ENCODE data around the gene WDR37. TPM values are rescaled to one million over a fixed set of nuclear protein-coding genes. Genes with fewer than 3 reads are reported as not detected.
A peak's percentile ranks its signal among the peaks of the same experiment; 100 is the strongest.
"Not testable (repeated sequence)": the region's sequence is repeated elsewhere in the genome, so short reads cannot be mapped to it uniquely, and the experiment has no call there.

Gene WDR37
- total RNA-seq, 2 donors from 2014 or later = 23.8 to 31.3 TPM

GRCh38 chr10:1114719-1115606 lies 58.8 kb downstream of the WDR37 start:
- H3K27ac Mint-ChIP-seq = no peak overlapping the region
- H3K36me3 Mint-ChIP-seq (ENCODE audit: low read depth) = peaks cover 96% of the 10 kb centered on the region
- peaks cover 29% of the 10 kb centered on the region for H3K4me1 Mint-ChIP-seq
- ATAC-seq (replicated peaks) = no peak
- no peaks in the 10 kb centered on the region for H3K9me3 Mint-ChIP-seq
- no peak overlapping the region for H3K4me3 Mint-ChIP-seq
- H3K27me3 Mint-ChIP-seq = no peaks in the 10 kb centered on the region

- peaks cover 23% of the 10 kb centered on the region for H3K4me1 Mint-ChIP-seq
- peaks cover 96% of the 10 kb centered on the region for H3K36me3 Mint-ChIP-seq (ENCODE audit: low read depth)
- no peak for ATAC-seq (replicated peaks)
- no peak overlapping the region for H3K4me3 Mint-ChIP-seq
- H3K9me3 Mint-ChIP-seq = no peaks in the 10 kb centered on the region
- H3K27me3 Mint-ChIP-seq = no peaks in the 10 kb centered on the region
- peak overlapping the region; percentile 38 for H3K27ac Mint-ChIP-seq
Observed at GRCh38 chr10:1115607-1115955, 59.4 kb downstream of the WDR37 start.

GRCh38 chr10:1116051-1116450 lies 59.9 kb downstream of the WDR37 start:
- H3K27me3 Mint-ChIP-seq = no peaks in the 10 kb centered on the region
- peaks cover 18% of the 10 kb centered on the region for H3K4me1 Mint-ChIP-seq
- H3K27ac Mint-ChIP-seq = peak overlapping the region; percentile 38

GRCh38 chr10:1116696-1117280 lies 60.6 kb downstream of the WDR37 start:
- no peaks in the 10 kb centered on the region for H3K27me3 Mint-ChIP-seq
- H3K9me3 Mint-ChIP-seq = no peaks in the 10 kb centered on the region
- peaks cover 13% of the 10 kb centered on the region for H3K4me1 Mint-ChIP-seq
- H3K27ac Mint-ChIP-seq = no peak overlapping the region
- H3K36me3 Mint-ChIP-seq (ENCODE audit: low read depth) = peaks cover 96% of the 10 kb centered on the region
- H3K4me3 Mint-ChIP-seq = no peak overlapping the region
- ATAC-seq (replicated peaks) = no peak

More at GRCh38 chr10:1116051-1116450, 59.9 kb downstream of the WDR37 start:
- H3K9me3 Mint-ChIP-seq = no peaks in the 10 kb centered on the region
- peaks cover 96% of the 10 kb centered on the region for H3K36me3 Mint-ChIP-seq (ENCODE audit: low read depth)
- no peak overlapping the region for H3K4me3 Mint-ChIP-seq
- no peak for ATAC-seq (replicated peaks)

GRCh38 chr10:1117651-1118050 lies 61.5 kb downstream of the WDR37 start:
- Mint-ChIP-seq H3K4me3 (no peak overlapping the region), H3K9me3 (no peaks in the 10 kb centered on the region), H3K27me3 (no peaks in the 10 kb centered on the region), H3K27ac (no peak overlapping the region), H3K36me3 (ENCODE audit: low read depth) (peaks cover 96% of the 10 kb centered on the region), H3K4me1 (peaks cover 10% of the 10 kb centered on the region)
- ATAC-seq (replicated peaks) = no peak

GRCh38 chr10:1118318-1118717 lies 62.1 kb downstream of the WDR37 start:
- not testable (repeated sequence) for ATAC-seq (replicated peaks); H3K4me1 Mint-ChIP-seq; H3K9me3 Mint-ChIP-seq; H3K27me3 Mint-ChIP-seq; H3K4me3 Mint-ChIP-seq; H3K27ac Mint-ChIP-seq
- H3K36me3 Mint-ChIP-seq (ENCODE audit: low read depth) = peaks cover 96% of the 10 kb centered on the region

- ATAC-seq (replicated peaks) = no peak
- no peaks in the 10 kb centered on the region for H3K27me3 Mint-ChIP-seq
- H3K36me3 Mint-ChIP-seq (ENCODE audit: low read depth) = peaks cover 96% of the 10 kb centered on the region
- no peak overlapping the region for H3K27ac Mint-ChIP-seq
- no peak overlapping the region for H3K4me3 Mint-ChIP-seq
- peaks cover 10% of the 10 kb centered on the region for H3K4me1 Mint-ChIP-seq
- H3K9me3 Mint-ChIP-seq = no peaks in the 10 kb centered on the region
Observed at GRCh38 chr10:1119027-1119426, 62.8 kb downstream of the WDR37 start.

GRCh38 chr10:1119501-1119900 lies 63.3 kb downstream of the WDR37 start:
- H3K9me3 Mint-ChIP-seq = no peaks in the 10 kb centered on the region
- H3K4me1 Mint-ChIP-seq = peaks cover 10% of the 10 kb centered on the region
- no peak overlapping the region for H3K4me3 Mint-ChIP-seq
- H3K36me3 Mint-ChIP-seq (ENCODE audit: low read depth) = peaks cover 96% of the 10 kb centered on the region
- no peaks in the 10 kb centered on the region for H3K27me3 Mint-ChIP-seq
- no peak for ATAC-seq (replicated peaks)
- H3K27ac Mint-ChIP-seq = peak overlapping the region; percentile 26

GRCh38 chr10:1120306-1120705 lies 64.1 kb downstream of the WDR37 start:
- H3K27me3 Mint-ChIP-seq = no peaks in the 10 kb centered on the region
- H3K4me3 Mint-ChIP-seq = no peak overlapping the region
- no peaks in the 10 kb centered on the region for H3K9me3 Mint-ChIP-seq
- peaks cover 10% of the 10 kb centered on the region for H3K4me1 Mint-ChIP-seq
- H3K36me3 Mint-ChIP-seq (ENCODE audit: low read depth) = peaks cover 96% of the 10 kb centered on the region
- peak overlapping the region; percentile 26 for H3K27ac Mint-ChIP-seq
- ATAC-seq (replicated peaks) = no peak

GRCh38 chr10:1120801-1121211 lies 64.6 kb downstream of the WDR37 start:
- Mint-ChIP-seq H3K4me3 (no peak overlapping the region), H3K27ac (no peak overlapping the region), H3K4me1 (peaks cover 10% of the 10 kb centered on the region), H3K9me3 (no peaks in the 10 kb centered on the region), H3K36me3 (ENCODE audit: low read depth) (peaks cover 96% of the 10 kb centered on the region), H3K27me3 (no peaks in the 10 kb centered on the region)
- ATAC-seq (replicated peaks) = no peak

- Mint-ChIP-seq H3K27ac (no peak overlapping the region), H3K4me3 (no peak overlapping the region), H3K27me3 (no peaks in the 10 kb centered on the region)
Observed at GRCh38 chr10:1121271-1121970, 65.2 kb downstream of the WDR37 start.

GRCh38 chr10:1122349-1122748 lies 66.2 kb downstream of the WDR37 start:
- Mint-ChIP-seq H3K36me3 (ENCODE audit: low read depth) (peaks cover 96% of the 10 kb centered on the region), H3K9me3 (no peaks in the 10 kb centered on the region), H3K4me3 (no peak overlapping the region), H3K27ac (peak overlapping the region; percentile 63), H3K27me3 (no peaks in the 10 kb centered on the region), H3K4me1 (peaks cover 10% of the 10 kb centered on the region)
- no peak for ATAC-seq (replicated peaks)

More at GRCh38 chr10:1121271-1121970, 65.2 kb downstream of the WDR37 start:
- peaks cover 10% of the 10 kb centered on the region for H3K4me1 Mint-ChIP-seq
- H3K9me3 Mint-ChIP-seq = no peaks in the 10 kb centered on the region
- H3K36me3 Mint-ChIP-seq (ENCODE audit: low read depth) = peaks cover 96% of the 10 kb centered on the region
- no peak for ATAC-seq (replicated peaks)

- no peaks in the 10 kb centered on the region for H3K27me3 Mint-ChIP-seq
- no peaks in the 10 kb centered on the region for H3K9me3 Mint-ChIP-seq
- H3K36me3 Mint-ChIP-seq (ENCODE audit: low read depth) = peaks cover 100% of the 10 kb centered on the region
- peak overlapping the region; percentile 63 for H3K27ac Mint-ChIP-seq
- no peak overlapping the region for H3K4me3 Mint-ChIP-seq
- ATAC-seq (replicated peaks) = no peak
- peaks cover 10% of the 10 kb centered on the region for H3K4me1 Mint-ChIP-seq
Observed at GRCh38 chr10:1123198-1123597, 67.0 kb downstream of the WDR37 start.

GRCh38 chr10:1123972-1124371 lies 67.8 kb downstream of the WDR37 start:
- Mint-ChIP-seq H3K9me3 (no peaks in the 10 kb centered on the region), H3K36me3 (ENCODE audit: low read depth) (peaks cover 100% of the 10 kb centered on the region), H3K4me1 (peaks cover 4% of the 10 kb centered on the region), H3K4me3 (no peak overlapping the region), H3K27me3 (no peaks in the 10 kb centered on the region), H3K27ac (peak overlapping the region; percentile 63)
- no peak for ATAC-seq (replicated peaks)

GRCh38 chr10:1124796-1125195 lies 68.6 kb downstream of the WDR37 start:
- Mint-ChIP-seq H3K4me1 (peaks cover 4% of the 10 kb centered on the region), H3K27me3 (no peaks in the 10 kb centered on the region), H3K9me3 (no peaks in the 10 kb centered on the region), H3K4me3 (no peak overlapping the region), H3K27ac (no peak overlapping the region), H3K36me3 (ENCODE audit: low read depth) (peaks cover 100% of the 10 kb centered on the region)
- no peak for ATAC-seq (replicated peaks)

Measured in activated T-helper 17 cell treated with anti-CD3 and anti-CD28 coated beads, Interleukin-2, amount 50 U/mL, for 72 hours (primary cell).